ENCODE measurements around the gene TBC1D8. TPM values are rescaled to one million over a fixed set of nuclear protein-coding genes. Genes with fewer than 3 reads are reported as not detected.

TBC1D8 gene
- total and polyA plus RNA-seq, 2 donors (not counting 1 experiment from before 2014, with no cell fraction given) = 1.7 to 15.7 TPM

- no peak for ATAC-seq (ENCODE audit: low read depth)
- no peak for TF ChIP-seq CTCF (IDR thresholded peaks at IDR 0.05)
- no peak for TF ChIP-seq EZH2 (IDR thresholded peaks at IDR 0.05; ENCODE audit: borderline replicate concordance, insufficient read depth, low read depth, low read length, poor library complexity, severe bottlenecking)
- no peak for DNase-seq
- Mint-ChIP-seq H3K27ac (no peak overlapping the region), H3K4me1 (peaks cover 8% of the 10 kb centered on the region), H3K4me3 (no peak overlapping the region), H3K9me3 (ENCODE audit: insufficient read depth) (no peaks in the 10 kb centered on the region), H3K27me3 (no peaks in the 10 kb centered on the region)
- WGBS (ENCODE audit: insufficient coverage) = no CpG with 5 or more reads among the region's 3 CpGs
- Histone ChIP-seq H3K36me3 (replicated peaks in 1 of 2; ENCODE audit: control extremely low read depth in 1 of 2, control insufficient read depth in 1 of 2, extremely low read depth in 1 of 2, insufficient read depth in 2 of 2, low read length in 1 of 2) (no peaks in the 10 kb centered on the region), H3K9ac (ENCODE audit: low read length) (no peak overlapping the region), H3K27me3 (replicated peaks in 1 of 4; ENCODE audit: control extremely low read depth in 1 of 4, control insufficient read depth in 3 of 4, insufficient read depth in 4 of 4, low read length in 3 of 4) (no peaks in the 10 kb centered on the region), H3K4me1 (ENCODE audit: control insufficient read depth in 2 of 2, insufficient read depth in 2 of 2, low read length in 2 of 2) (peaks cover 0 to 2% of the 10 kb centered on the region in 2 donors), H3K4me3 (ENCODE audit: control extremely low read depth in 1 of 5, extremely low read depth in 1 of 5, insufficient read depth in 1 of 5, low read depth in 2 of 5, low read length in 4 of 5) (no peak overlapping the region), H3K27ac (ENCODE audit: low read length in 2 of 2) (no peak overlapping the region), H4K20me1 (ENCODE audit: control insufficient read depth, insufficient read depth, low read length, poor library complexity, severe bottlenecking) (no peaks in the 10 kb centered on the region), H3K79me2 (ENCODE audit: control insufficient read depth, insufficient read depth, low read length) (no peaks in the 10 kb centered on the region), H2AFZ (ENCODE audit: insufficient read depth, low read depth, low read length, poor library complexity, severe bottlenecking) (no peak overlapping the region), H3K9me3 (ENCODE audit: control extremely low read depth in 1 of 3, control insufficient read depth in 2 of 3, insufficient read depth in 1 of 3, low read length in 2 of 3) (peaks cover 0 to 5% (median 0%) of the 10 kb centered on the region in 3 donors), H3K4me2 (replicated peaks; ENCODE audit: low read depth, low read length, poor library complexity, severe bottlenecking) (no peak overlapping the region)
- ChIA-PET POLR2A (no interaction called here), CTCF (no interaction called here)
- intact Hi-C loops (cut with micrococcal nuclease) = no loop called here
These were observed 102.4 kb downstream of the TBC1D8 start for GRCh38 chr2:101048756-101049155.

- POLR2A ChIA-PET = no interaction called here
- ATAC-seq (ENCODE audit: low read depth) (no peak), DNase-seq (no peak)
- Histone ChIP-seq H3K27ac (ENCODE audit: low read length in 2 of 2) (no peak overlapping the region), H3K9me3 (ENCODE audit: control extremely low read depth in 1 of 3, control insufficient read depth in 2 of 3, insufficient read depth in 1 of 3, low read length in 2 of 3) (peaks cover 0 to 5% (median 0%) of the 10 kb centered on the region in 3 donors), H3K4me3 (ENCODE audit: control extremely low read depth in 1 of 5, extremely low read depth in 1 of 5, insufficient read depth in 1 of 5, low read depth in 2 of 5, low read length in 4 of 5) (no peak overlapping the region), H4K20me1 (ENCODE audit: control insufficient read depth, insufficient read depth, low read length, poor library complexity, severe bottlenecking) (no peaks in the 10 kb centered on the region), H3K4me2 (replicated peaks; ENCODE audit: low read depth, low read length, poor library complexity, severe bottlenecking) (no peak overlapping the region), H3K79me2 (ENCODE audit: control insufficient read depth, insufficient read depth, low read length) (no peaks in the 10 kb centered on the region), H3K4me1 (ENCODE audit: control insufficient read depth in 2 of 2, insufficient read depth in 2 of 2, low read length in 2 of 2) (peaks cover 0 to 10% of the 10 kb centered on the region in 2 donors), H3K36me3 (replicated peaks in 1 of 2; ENCODE audit: control extremely low read depth in 1 of 2, control insufficient read depth in 1 of 2, extremely low read depth in 1 of 2, insufficient read depth in 2 of 2, low read length in 1 of 2) (no peaks in the 10 kb centered on the region), H3K9ac (ENCODE audit: low read length) (no peak overlapping the region), H2AFZ (ENCODE audit: insufficient read depth, low read depth, low read length, poor library complexity, severe bottlenecking) (no peak overlapping the region), H3K27me3 (replicated peaks in 1 of 4; ENCODE audit: control extremely low read depth in 1 of 4, control insufficient read depth in 3 of 4, insufficient read depth in 4 of 4, low read length in 3 of 4) (no peaks in the 10 kb centered on the region)
- WGBS (ENCODE audit: insufficient coverage) = no CpG with 5 or more reads among the region's 6 CpGs
- peaks cover 10% of the 10 kb centered on the region for H3K4me1 Mint-ChIP-seq
- H3K27ac Mint-ChIP-seq = no peak overlapping the region
- no peak for TF ChIP-seq CTCF (IDR thresholded peaks at IDR 0.05)
- no peak for TF ChIP-seq EZH2 (IDR thresholded peaks at IDR 0.05; ENCODE audit: borderline replicate concordance, insufficient read depth, low read depth, low read length, poor library complexity, severe bottlenecking)
- intact Hi-C loops (cut with micrococcal nuclease) = no loop called here
- no peaks in the 10 kb centered on the region for H3K27me3 Mint-ChIP-seq
- no peaks in the 10 kb centered on the region for H3K9me3 Mint-ChIP-seq (ENCODE audit: insufficient read depth)
- CTCF ChIA-PET = interaction anchor here (0.6 kb wide), 1 partner anchor 158 kb away, joined by 3 read pairs; no protein-coding TSS in a partner anchor
- no peak overlapping the region for H3K4me3 Mint-ChIP-seq
These were observed 103.4 kb downstream of the TBC1D8 start for GRCh38 chr2:101047774-101048173.

Measured in B cell (primary cell).